Gastrocnemius medialis (tissue), 4 donors: ENCODE results near the gene EPPIN.

ENCODE experiments used
- POLR2A ChIP-seq, 2 donors: fragments of 450-650 bp; IDR thresholded peaks; one replicate each; pipeline ENCODE4 v1.6.1; 2017; ENCODE audit warnings: antibody characterized with exemption in 2 of 2, mild to moderate bottlenecking in 2 of 2, moderate library complexity in 2 of 2
- TF ChIP-seq, protein P1 (sequence below), 5 experiments: fragments of 450-650 bp in 3 of 5; fragments of 200-600 bp in 2 of 5; sonication (generic) in 2 of 5; IDR thresholded peaks in 4 of 5; conservative IDR thresholded peaks in 1 of 5; 1 replicate in 4 of 5; 2 replicates in 1 of 5; pipeline ENCODE4 v1.5.1; 2016 to 2019; ENCODE audit warnings: antibody characterized with exemption in 5 of 5, mild to moderate bottlenecking in 3 of 5, moderate library complexity in 3 of 5

DNA sequence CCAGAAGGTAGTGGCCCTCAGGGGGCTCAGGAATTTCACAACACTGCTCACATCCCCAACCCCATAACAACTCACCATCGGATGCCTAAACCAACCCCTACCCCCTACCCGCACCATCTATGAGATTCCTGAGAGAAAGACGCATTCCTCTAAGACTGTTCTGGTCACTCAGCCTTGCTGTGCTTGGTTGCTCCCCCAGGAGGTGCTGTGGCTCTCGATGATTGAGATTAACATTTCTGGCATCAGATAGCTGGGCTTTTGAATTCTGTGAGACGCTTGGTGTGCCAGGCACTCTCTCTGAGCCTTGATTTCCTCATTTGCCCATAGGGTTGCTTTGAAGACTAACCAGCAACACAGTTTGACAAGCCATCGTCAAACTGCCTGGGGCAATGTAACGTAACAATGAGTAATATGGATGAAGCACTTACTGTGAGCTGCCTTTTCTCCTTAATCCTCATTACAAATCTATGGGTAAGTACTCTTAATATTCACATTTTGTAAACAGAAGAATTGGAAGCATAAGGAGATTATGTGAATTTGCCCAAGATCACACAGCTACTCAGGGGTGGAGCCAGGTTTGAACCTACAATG lies 8.9 kb downstream of the EPPIN start:
- TF ChIP-seq, protein P1, sequence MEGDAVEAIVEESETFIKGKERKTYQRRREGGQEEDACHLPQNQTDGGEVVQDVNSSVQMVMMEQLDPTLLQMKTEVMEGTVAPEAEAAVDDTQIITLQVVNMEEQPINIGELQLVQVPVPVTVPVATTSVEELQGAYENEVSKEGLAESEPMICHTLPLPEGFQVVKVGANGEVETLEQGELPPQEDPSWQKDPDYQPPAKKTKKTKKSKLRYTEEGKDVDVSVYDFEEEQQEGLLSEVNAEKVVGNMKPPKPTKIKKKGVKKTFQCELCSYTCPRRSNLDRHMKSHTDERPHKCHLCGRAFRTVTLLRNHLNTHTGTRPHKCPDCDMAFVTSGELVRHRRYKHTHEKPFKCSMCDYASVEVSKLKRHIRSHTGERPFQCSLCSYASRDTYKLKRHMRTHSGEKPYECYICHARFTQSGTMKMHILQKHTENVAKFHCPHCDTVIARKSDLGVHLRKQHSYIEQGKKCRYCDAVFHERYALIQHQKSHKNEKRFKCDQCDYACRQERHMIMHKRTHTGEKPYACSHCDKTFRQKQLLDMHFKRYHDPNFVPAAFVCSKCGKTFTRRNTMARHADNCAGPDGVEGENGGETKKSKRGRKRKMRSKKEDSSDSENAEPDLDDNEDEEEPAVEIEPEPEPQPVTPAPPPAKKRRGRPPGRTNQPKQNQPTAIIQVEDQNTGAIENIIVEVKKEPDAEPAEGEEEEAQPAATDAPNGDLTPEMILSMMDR (IDR thresholded peaks at IDR 0.05 in 4 of 5, conservative IDR thresholded peaks at IDR 0.05 in 1 of 5), result no peak
- TF ChIP-seq POLR2A (IDR thresholded peaks at IDR 0.05), result no peak
